A549 (cell line): Measurements from ENCODE around the gene AKR1E2. TPM values are rescaled to one million over a fixed set of nuclear protein-coding genes. Genes with fewer than 3 reads are reported as not detected.
A peak's percentile ranks its signal among the peaks of the same experiment; 100 is the strongest.

Experiments
- BHLHE40 ChIP-seq: IDR thresholded peaks from 2 replicates; pipeline ENCODE4 v1.6.1; 2012; ENCODE audit warnings: low read depth, low read length, inconsistent platforms
- CBX2 ChIP-seq: fragments of 200-600 bp; sonication (generic); IDR thresholded peaks from 2 replicates; pipeline ENCODE4 v1.6.1; 2016; ENCODE audit warnings: low read depth, mild to moderate bottlenecking, borderline replicate concordance
- CBX8 ChIP-seq: fragments of 200-600 bp; sonication (generic); IDR thresholded peaks from 2 replicates; pipeline ENCODE4 v1.6.1; 2016
- CEBPB ChIP-seq, 2 experiments: fragments of >200 bp in 1 of 2; sonication (Bioruptor Twin) in 1 of 2; formaldehyde crosslinking in 1 of 2; IDR thresholded peaks; 2 replicates each; pipeline ENCODE4 v1.6.1; 2012 to 2016
- EHMT2 ChIP-seq: fragments of 200-600 bp; sonication (generic); IDR thresholded peaks from 2 replicates; pipeline ENCODE4 v1.6.1; 2016; ENCODE audit warnings: antibody characterized with exemption, low read depth, mild to moderate bottlenecking, moderate library complexity
- GATA3 ChIP-seq: IDR thresholded peaks from 2 replicates; pipeline ENCODE4 v1.6.1; 2012; ENCODE audit warnings: borderline replicate concordance
- KDM1A ChIP-seq: fragments of 200-600 bp; sonication (generic); IDR thresholded peaks from 2 replicates; pipeline ENCODE4 v1.6.1; 2016; ENCODE audit warnings: low read depth, mild to moderate bottlenecking
- KDM5A ChIP-seq: fragments of 200-600 bp; sonication (generic); IDR thresholded peaks from 2 replicates; pipeline ENCODE4 v1.6.1; 2016; ENCODE audit warnings: antibody characterized with exemption, mild to moderate bottlenecking
- MAFK ChIP-seq: fragments of 450-650 bp; IDR thresholded peaks from 2 replicates; pipeline ENCODE4 v1.6.1; 2014; ENCODE audit not compliant: partially characterized antibody
- MAZ ChIP-seq: fragments of 150-350 bp; IDR thresholded peaks from 2 replicates; pipeline ENCODE4 v1.6.1; 2014; ENCODE audit warnings: antibody characterized with exemption, low read depth, low read length, borderline replicate concordance
- PHF8 ChIP-seq: fragments of 200-600 bp; sonication (generic); IDR thresholded peaks from 2 replicates; pipeline ENCODE4 v1.6.1; 2016; ENCODE audit warnings: low read depth, mild to moderate bottlenecking, antibody characterized with exemption, moderate library complexity, borderline replicate concordance
- POLR2A ChIP-seq: IDR thresholded peaks from 2 replicates; pipeline ENCODE4 v1.6.1; 2012; ENCODE audit warnings: mild to moderate bottlenecking, low read length
- RARB ChIP-seq: fragments of 250-450 bp; sonication (Bioruptor Pico); IDR thresholded peaks from 2 replicates; pipeline ENCODE4 v1.8.0; 2021; ENCODE audit warnings: mild to moderate bottlenecking, moderate library complexity
- RCOR1 ChIP-seq: fragments of 150-350 bp; IDR thresholded peaks from 2 replicates; pipeline ENCODE4 v1.6.1; 2014; ENCODE audit warnings: antibody characterized with exemption, low read length, low read depth
- RFX5 ChIP-seq: fragments of 450-650 bp; IDR thresholded peaks from 2 replicates; pipeline ENCODE4 v1.7.1; 2014; ENCODE audit warnings: antibody characterized with exemption, mild to moderate bottlenecking, moderate library complexity
- RNF2 ChIP-seq: fragments of 200-600 bp; sonication (generic); IDR thresholded peaks from 2 replicates; pipeline ENCODE4 v1.6.1; 2016; ENCODE audit warnings: low read depth, mild to moderate bottlenecking, antibody characterized with exemption, moderate library complexity, borderline replicate concordance
- SMC3 ChIP-seq: fragments of >200 bp; sonication (Bioruptor Twin); formaldehyde crosslinking; IDR thresholded peaks from 3 replicates; pipeline ENCODE4 v1.6.1; 2018; ENCODE audit warnings: inconsistent platforms
- SREBF2 ChIP-seq: fragments of 450-650 bp; IDR thresholded peaks from 2 replicates; pipeline ENCODE4 v1.6.1; 2014; ENCODE audit warnings: mild to moderate bottlenecking, moderate library complexity
- TFCP2L1 ChIP-seq: fragments of 250-450 bp; sonication (Bioruptor Pico); IDR thresholded peaks from 2 replicates; pipeline ENCODE4 v1.5.0; 2021; ENCODE audit warnings: mild to moderate bottlenecking
- TP53 ChIP-seq: fragments of 250-450 bp; sonication (Bioruptor Pico); IDR thresholded peaks from 2 replicates; pipeline ENCODE4 v1.5.0; 2021; ENCODE audit warnings: mild to moderate bottlenecking, moderate library complexity
- ZC3H11A ChIP-seq: fragments of 450-650 bp; IDR thresholded peaks from 2 replicates; pipeline ENCODE4 v1.6.1; 2014; ENCODE audit warnings: antibody characterized with exemption, mild to moderate bottlenecking
- ZNF302 ChIP-seq: fragments of 250-450 bp; sonication (Bioruptor Pico); IDR thresholded peaks from 2 replicates; pipeline ENCODE4 v1.9.0; 2021; ENCODE audit warnings: inconsistent platforms, mild to moderate bottlenecking, moderate library complexity
- polyA plus RNA-seq, 4 experiments: library from polyadenylated mRNA; depleted of rRNA in 3 of 4; stranded (reverse); fragments of >200 nt; fragmentation: RNase III in 1 of 4; extraction: RNeasy Plus Mini Kit Qiagen cat#74134 plus additional on column Dnase treatment in 1 of 4; gene quantifications; 2 replicates in 3 of 4; 3 replicates in 1 of 4; pipeline ENCODE4 v1.2.3, GENCODE V29; 2011 to 2017
- TF ChIP-seq, protein P1 (sequence below): fragments of 150-350 bp; IDR thresholded peaks from 2 replicates; pipeline ENCODE4 v1.6.1; 2014; ENCODE audit warnings: low read depth, mild to moderate bottlenecking, low read length
- TF ChIP-seq, protein P2 (sequence below): fragments of 250-450 bp; sonication (Bioruptor Pico); IDR thresholded peaks from 2 replicates; pipeline ENCODE4 v1.5.0; 2021; ENCODE audit warnings: mild to moderate bottlenecking, moderate library complexity, borderline replicate concordance
- TF ChIP-seq, protein P3 (sequence below): IDR thresholded peaks from 2 replicates; pipeline ENCODE4 v1.6.1; 2012
- TF ChIP-seq, protein P4 (sequence below): fragments of >200 bp; sonication (Bioruptor Twin); formaldehyde crosslinking; IDR thresholded peaks from 3 replicates; pipeline ENCODE4 v1.5.1; 2016

Gene AKR1E2
- polyA plus RNA-seq, 2 of the 4 experiments (the other 2 are of a cell fraction): 11.2 to 17.5 TPM

DNA sequence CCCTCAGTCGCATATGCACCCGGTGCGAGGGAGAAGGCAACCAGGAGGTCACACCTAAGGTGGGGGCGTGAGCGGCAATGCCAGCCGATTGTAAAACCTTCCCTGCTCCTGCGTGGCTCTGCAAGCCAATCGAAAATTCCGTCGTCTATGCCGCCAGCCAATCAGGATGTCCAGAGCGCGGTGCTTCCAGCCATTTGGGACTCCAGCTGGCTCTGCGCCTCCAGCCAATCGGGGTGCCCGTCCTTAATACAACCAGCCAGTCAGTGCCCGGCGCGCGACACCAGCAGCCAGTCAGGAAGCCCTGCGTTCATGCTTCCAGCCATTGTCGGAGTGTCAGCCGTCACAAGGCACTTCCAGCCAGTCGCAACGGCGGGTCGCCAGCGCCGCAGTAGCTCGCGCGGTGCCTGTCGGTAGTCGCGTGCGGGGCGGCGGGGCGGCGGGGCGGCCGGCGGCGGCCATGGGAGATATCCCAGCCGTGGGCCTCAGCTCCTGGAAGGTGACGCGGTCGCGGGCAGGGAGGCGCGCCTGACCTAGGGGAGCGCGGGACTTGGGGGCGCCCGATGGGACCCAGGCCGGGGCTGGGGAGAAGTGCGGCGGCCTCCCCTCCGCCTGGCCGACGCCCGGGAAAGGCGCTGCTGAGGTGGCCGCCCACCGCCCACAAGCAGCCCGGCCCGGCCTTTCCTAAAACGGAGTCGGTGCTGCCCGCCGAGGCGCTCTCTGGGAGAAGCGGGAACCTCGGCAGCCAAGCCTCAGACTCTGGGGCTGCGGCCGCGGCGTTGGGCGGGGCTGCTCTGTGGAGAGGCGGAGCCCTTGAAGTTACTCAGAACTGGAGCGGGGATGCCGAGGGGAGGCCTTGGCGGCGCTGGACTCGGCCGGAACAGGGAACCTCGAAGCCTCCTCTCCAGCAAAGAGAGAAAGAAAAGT, at the start of gene AKR1E2 (continued):
- TF ChIP-seq, protein P1, sequence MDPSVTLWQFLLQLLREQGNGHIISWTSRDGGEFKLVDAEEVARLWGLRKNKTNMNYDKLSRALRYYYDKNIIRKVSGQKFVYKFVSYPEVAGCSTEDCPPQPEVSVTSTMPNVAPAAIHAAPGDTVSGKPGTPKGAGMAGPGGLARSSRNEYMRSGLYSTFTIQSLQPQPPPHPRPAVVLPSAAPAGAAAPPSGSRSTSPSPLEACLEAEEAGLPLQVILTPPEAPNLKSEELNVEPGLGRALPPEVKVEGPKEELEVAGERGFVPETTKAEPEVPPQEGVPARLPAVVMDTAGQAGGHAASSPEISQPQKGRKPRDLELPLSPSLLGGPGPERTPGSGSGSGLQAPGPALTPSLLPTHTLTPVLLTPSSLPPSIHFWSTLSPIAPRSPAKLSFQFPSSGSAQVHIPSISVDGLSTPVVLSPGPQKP: no peak
- TF ChIP-seq PHF8: peak; percentile 92
- peak; percentile 90 for TF ChIP-seq RFX5
- peak; percentile 48 for TF ChIP-seq BHLHE40
- TF ChIP-seq EHMT2: no peak
- TF ChIP-seq KDM1A: no peak
- no peak for TF ChIP-seq CEBPB (IDR thresholded peaks at IDR 0.05)
- TF ChIP-seq, protein P2, sequence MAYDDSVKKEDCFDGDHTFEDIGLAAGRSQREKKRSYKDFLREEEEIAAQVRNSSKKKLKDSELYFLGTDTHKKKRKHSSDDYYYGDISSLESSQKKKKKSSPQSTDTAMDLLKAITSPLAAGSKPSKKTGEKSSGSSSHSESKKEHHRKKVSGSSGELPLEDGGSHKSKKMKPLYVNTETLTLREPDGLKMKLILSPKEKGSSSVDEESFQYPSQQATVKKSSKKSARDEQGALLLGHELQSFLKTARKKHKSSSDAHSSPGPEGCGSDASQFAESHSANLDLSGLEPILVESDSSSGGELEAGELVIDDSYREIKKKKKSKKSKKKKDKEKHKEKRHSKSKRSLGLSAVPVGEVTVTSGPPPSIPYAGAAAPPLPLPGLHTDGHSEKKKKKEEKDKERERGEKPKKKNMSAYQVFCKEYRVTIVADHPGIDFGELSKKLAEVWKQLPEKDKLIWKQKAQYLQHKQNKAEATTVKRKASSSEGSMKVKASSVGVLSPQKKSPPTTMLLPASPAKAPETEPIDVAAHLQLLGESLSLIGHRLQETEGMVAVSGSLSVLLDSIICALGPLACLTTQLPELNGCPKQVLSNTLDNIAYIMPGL (CRISPR knock-in tag): no peak
- peak; percentile 93 for TF ChIP-seq ZNF302 (CRISPR knock-in tag)
- 0 out of 2 replicates have a peak, but pooled peaks have one; percentile 23 for TF ChIP-seq GATA3
- no peak for TF ChIP-seq CBX8
- TF ChIP-seq TFCP2L1 (CRISPR knock-in tag): peak; percentile 98
- no peak for TF ChIP-seq RCOR1
- 0 out of 2 replicates have a peak, but pooled peaks have one; percentile 17 for TF ChIP-seq RNF2
- no peak for TF ChIP-seq ZC3H11A
- TF ChIP-seq MAFK: no peak
- no peak for TF ChIP-seq CBX2
- no peak for TF ChIP-seq SMC3
- TF ChIP-seq, protein P3, sequence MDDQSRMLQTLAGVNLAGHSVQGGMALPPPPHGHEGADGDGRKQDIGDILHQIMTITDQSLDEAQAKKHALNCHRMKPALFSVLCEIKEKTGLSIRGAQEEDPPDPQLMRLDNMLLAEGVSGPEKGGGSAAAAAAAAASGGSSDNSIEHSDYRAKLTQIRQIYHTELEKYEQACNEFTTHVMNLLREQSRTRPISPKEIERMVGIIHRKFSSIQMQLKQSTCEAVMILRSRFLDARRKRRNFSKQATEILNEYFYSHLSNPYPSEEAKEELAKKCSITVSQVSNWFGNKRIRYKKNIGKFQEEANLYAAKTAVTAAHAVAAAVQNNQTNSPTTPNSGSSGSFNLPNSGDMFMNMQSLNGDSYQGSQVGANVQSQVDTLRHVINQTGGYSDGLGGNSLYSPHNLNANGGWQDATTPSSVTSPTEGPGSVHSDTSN: peak; percentile 94
- no peak for TF ChIP-seq SREBF2
- TF ChIP-seq, protein P4, sequence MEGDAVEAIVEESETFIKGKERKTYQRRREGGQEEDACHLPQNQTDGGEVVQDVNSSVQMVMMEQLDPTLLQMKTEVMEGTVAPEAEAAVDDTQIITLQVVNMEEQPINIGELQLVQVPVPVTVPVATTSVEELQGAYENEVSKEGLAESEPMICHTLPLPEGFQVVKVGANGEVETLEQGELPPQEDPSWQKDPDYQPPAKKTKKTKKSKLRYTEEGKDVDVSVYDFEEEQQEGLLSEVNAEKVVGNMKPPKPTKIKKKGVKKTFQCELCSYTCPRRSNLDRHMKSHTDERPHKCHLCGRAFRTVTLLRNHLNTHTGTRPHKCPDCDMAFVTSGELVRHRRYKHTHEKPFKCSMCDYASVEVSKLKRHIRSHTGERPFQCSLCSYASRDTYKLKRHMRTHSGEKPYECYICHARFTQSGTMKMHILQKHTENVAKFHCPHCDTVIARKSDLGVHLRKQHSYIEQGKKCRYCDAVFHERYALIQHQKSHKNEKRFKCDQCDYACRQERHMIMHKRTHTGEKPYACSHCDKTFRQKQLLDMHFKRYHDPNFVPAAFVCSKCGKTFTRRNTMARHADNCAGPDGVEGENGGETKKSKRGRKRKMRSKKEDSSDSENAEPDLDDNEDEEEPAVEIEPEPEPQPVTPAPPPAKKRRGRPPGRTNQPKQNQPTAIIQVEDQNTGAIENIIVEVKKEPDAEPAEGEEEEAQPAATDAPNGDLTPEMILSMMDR: no peak
- TF ChIP-seq RARB: 0 out of 2 replicates have a peak, but pooled peaks have one; percentile 26
- peak; percentile 88 for TF ChIP-seq TP53 (CRISPR knock-in tag)
- TF ChIP-seq MAZ: no peak
- TF ChIP-seq KDM5A: no peak
- peak; percentile 77 for TF ChIP-seq POLR2A
